HG02571 (cell line): ENCODE data around the gene VEGFC.

ENCODE experiments used
- ATAC-seq: cut with Tn5 transposase; IDR thresholded peaks from one replicate; pipeline ENCODE4 v1.9.1; 2021; ENCODE audit warnings: mild to moderate bottlenecking, moderate library complexity; ENCODE audit not compliant: unreplicated experiment

Gene VEGFC

DNA sequence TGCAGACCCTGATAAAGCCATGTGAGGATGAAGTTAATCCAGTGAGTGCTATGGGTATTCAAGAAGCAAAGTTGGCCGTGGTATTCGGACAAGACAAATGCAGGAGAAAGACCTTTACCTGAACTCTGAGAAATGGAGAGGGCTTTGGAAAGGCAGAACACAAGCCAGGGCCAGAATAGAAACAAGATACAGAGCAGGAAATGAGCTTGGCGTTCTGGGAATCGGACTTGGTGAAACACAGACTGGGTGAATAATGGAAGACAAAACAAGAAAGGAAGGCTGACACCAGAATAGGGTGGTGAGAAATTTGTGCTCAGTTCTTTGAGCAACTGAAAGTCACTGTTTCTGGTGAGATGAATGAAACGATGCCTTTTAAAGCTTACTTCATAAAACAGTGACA, 83.3 kb downstream of the VEGFC start:
- no peak for ATAC-seq

- ATAC-seq, result no peak
Observed at GRCh38 chr4:176708771-176709311, 83.9 kb downstream of the VEGFC start.

DNA sequence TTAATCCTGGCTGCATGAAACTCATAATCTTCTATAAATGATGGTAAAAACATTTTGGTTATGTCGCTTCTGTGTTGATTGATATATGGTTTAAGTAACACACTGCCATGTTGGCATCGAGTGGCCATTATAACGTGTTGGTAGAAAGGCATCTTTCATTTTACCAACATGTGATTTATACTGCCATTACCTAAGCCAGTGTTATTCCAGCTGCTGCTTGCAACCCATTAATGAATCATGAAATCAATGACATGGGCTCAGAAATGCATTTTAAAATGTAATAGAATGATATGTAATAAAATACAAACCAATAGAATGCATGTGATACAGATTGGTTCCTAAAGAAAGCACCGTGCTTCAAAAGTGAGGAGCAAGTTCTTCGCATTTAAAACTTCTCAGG, 102.0 kb downstream of the VEGFC start:
- no peak for ATAC-seq

DNA sequence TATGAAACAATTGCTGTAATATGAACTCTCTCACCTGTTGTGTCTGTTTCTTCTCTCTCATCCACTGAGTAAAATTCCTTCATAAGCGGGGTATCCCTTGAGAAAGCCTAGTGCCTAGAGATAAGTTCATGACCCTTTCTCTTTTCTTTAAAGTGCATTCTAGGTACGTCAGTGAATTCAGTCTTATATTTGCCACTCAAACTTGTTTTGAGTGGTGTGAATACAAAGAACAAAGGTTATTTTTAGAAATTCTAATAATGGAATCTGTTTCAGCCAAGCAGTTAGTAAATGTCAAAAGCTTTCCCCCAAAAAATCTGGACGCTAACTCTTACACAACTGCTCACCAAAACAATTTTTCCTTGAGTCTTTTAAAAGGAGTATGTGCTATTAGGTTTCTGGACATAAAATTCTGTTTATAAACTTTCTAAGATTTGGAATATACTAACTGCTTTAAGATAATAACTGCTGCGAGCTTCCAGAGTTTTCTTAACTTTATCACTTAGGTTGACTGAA, 112.0 kb downstream of the VEGFC start:
- ATAC-seq, result no peak

- no peak for ATAC-seq
Observed at GRCh38 chr4:176676901-176677300, 115.8 kb downstream of the VEGFC start.

- ATAC-seq, result no peak
Observed at GRCh38 chr4:176675810-176676209, 116.9 kb downstream of the VEGFC start.

DNA sequence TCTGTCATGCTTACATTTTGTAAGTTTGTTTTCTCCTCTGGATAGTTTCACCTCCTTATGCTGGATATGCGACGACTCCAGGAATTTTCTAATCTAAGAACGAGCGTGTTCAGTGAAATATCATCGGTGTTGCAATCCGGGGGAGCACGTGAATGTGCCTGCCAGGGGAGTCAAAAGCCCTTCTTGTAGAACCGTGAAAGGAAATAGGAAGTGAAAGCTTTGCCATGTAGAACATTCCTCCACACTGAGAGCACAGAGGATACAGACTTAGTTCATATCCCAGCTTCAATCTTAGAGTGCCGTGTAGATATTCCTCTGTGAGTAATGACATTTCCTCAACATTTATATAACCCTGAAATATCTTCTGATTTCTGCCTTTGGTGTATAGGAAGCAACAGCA, 121.2 kb downstream of the VEGFC start:
- ATAC-seq, result no peak

- ATAC-seq, result no peak
Observed at GRCh38 chr4:176668324-176668723, 124.4 kb downstream of the VEGFC start.

DNA sequence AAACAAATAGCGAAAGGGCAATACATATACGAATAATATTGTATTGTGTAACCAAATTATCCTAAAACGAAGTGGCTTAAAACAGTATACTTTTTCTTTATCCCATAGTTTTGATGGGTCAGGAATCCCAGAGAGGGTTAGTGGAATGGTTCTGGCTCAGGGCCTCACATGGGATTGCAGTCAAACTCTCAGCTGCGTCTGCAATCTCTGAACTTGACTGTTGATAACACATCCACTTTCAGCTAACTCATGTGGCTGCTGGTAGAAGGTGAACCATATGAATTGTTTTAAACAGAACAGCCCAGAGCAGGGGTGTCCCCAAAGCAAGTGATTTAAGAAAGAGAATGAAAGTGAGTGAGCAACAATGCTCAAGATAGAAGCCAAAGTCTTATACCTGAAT, 127.8 kb downstream of the VEGFC start:
- no peak for ATAC-seq

GRCh38 chr4:176660561-176660960, 132.2 kb downstream of the VEGFC start:
- no peak for ATAC-seq

DNA sequence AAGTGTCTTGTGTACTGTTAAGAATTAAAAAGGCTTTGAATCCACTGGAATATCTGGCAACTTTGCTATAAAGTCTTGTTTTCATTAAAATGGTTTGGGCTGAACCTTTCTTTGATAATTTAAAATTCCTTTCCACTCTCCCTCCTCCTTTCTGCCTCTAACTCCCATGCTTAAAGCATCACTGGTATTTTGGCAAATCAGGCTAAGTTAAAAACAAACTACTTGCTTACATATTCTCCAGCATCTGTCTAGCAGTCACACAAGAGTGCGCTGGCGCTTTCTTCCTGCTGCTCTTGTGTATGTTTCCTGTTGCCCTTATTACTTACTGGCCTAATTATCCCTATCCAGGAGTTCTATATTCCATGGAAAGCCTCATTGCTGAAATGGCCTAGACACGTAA, 136.6 kb downstream of the VEGFC start:
- ATAC-seq, result no peak

- ATAC-seq, result no peak
Observed at GRCh38 chr4:176654565-176655216, 138.0 kb downstream of the VEGFC start.

DNA sequence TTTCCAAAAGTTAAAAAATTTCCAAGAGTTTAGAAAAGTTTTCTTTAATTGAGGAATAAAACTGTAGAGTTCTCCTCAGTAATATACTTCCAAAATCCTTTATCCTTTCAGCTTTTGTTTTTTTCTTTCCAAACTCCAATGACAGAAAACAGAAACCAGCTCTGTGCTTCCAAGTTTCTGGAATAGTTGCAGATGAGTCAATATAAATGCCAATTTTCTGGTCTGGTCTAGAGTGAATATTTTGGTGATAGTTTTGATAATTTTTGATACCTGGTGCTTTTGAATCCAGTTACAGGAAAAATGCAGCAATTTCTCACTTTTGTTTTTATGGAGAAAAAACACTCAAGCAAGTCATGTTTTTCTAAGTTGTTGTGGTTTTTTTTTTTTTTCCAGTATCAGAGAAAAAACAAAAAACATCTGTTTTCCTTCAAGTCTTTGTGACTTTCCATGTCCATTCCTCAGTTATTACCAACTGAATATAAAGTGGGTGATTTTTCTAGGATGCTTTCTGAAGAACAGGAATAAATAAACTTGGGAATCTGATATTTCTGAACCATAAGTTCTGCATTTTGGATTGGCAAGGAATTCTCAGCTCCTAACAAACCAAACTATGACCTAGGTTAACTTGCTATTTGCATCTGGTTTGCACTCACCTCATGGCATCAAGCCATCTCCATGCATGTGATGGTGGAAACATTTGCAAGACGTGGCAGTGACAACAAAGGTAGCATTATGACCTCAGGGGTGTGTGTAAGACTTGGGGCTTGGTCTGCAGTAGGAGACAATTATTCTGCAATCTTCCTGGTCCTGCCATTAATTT, 139.1 kb downstream of the VEGFC start:
- ATAC-seq, result no peak

- no peak for ATAC-seq
Observed at GRCh38 chr4:176646311-176646710, 146.4 kb downstream of the VEGFC start.

DNA sequence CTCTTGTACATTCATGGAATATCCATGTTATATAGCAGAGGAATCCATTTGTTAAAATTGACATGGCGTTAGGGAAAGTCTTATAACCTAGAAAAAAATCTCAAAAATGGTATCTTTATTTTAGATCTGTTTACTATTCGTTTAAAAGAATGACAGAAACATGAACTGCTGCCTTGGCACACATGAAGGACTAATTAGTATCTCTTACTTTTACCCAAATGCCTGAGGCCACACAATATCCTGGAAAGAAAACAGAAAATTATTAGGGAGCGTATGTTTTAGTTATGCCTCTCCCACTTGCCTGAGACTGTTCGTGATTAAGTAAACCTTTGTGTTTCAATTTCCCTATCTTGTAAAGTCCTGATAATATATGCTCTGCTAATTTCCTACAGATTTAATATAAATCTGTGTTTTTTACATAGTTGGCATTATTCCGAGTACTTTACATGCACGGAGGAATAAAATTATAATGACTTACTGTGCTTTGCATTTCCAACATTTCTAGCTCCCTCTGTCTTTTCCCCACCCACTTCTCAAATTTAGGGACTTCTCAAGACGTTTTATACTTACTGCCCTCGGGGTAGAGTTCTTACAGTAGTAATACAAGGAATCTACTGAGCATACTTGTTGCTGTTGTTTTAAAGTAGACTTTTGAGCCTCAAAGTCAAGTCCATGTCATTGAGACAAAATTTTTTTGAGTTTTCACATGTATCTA, 147.3 kb downstream of the VEGFC start:
- no peak for ATAC-seq

GRCh38 chr4:176642472-176642871, 150.2 kb downstream of the VEGFC start:
- ATAC-seq, result peak; percentile 62

DNA sequence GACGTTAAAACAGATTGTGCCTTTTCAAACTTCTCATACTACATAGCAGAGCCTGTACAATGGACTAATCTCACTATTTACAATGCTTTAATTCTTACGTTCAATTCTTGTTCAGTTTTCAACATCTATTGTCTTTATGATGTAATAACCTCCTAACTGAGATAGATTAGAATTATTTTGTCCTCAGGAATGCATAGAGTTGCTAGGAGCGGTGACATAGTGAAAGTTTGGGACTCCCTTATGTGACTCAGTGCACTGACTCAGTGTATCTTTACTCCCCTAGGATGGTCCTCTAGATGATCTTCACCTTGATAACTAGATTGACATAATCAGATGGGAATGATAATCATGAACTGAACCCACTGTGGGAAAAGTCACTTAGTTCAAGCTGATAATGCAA, 151.5 kb downstream of the VEGFC start:
- ATAC-seq, result no peak

DNA sequence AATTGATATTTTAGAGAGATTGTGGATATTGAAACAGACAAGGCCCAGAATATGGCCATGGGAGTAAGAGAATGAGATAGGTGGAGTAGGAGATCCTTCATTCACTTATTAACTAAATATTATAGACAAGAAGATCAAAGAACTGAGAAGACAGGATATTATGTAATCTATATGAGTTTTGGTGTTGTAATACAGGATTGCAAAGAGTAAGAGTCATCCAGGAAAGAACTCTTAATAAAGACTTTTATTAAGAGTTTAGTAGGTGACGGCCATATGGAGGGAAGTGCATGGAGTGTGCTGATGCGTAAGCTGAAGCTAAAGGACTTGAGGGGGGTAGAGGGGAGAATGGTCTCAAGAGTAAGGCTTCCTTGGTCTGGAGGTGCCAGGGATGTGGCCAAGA, 153.7 kb downstream of the VEGFC start:
- no peak for ATAC-seq

DNA sequence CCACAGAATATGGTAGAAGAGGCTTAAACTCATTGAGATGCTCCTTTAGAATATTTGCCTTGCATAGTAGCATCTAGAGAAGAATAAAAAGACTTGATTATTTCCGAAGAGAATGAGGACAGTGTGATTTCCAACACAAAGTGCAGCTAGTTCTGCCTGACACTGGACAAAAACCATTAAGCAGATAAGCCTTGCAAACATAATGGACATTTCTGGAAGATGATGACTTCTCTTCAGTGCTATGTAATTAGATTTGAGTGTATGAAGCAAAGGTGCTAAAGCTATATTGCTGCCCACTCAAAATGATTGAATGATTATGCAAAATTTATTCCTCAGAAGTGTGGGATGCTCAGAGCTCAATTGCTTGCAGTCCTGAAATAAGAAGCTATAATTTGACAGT, 156.4 kb downstream of the VEGFC start:
- no peak for ATAC-seq

- ATAC-seq, result no peak
Observed at GRCh38 chr4:176635372-176636261, 157.1 kb downstream of the VEGFC start.
